GM19438 (cell line): ENCODE data around the gene CAMTA2.
A peak's percentile ranks its signal among the peaks of the same experiment; 100 is the strongest.

Experiments used
- ATAC-seq: cut with Tn5 transposase; IDR thresholded peaks from one replicate; pipeline ENCODE4 v1.9.1; 2021; ENCODE audit warnings: low read depth; ENCODE audit not compliant: unreplicated experiment

CAMTA2 gene

DNA sequence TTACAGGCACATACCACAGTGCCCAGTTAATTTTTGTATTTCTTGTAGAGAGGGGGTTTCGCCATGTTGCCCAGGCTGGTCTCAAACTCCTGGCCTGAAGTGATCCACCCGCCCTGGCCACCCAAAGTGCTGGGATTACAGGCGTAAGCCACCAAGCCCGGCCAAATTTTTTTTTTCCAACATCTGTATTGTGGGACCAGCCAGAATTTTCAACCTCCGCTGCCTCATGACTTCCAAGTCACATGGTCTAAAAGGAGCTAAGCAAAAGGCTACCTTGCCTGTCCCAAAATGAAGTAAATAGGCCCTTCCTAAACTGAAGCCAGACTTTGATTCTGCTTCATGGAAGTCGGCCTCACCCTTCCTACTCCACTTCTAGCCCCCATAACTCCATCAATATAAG is 15.6 kb downstream of the CAMTA2 start:
- ATAC-seq: no peak

- ATAC-seq: no peak
These were observed 17.2 kb downstream of the CAMTA2 start for GRCh38 chr17:4970273-4970672.

DNA sequence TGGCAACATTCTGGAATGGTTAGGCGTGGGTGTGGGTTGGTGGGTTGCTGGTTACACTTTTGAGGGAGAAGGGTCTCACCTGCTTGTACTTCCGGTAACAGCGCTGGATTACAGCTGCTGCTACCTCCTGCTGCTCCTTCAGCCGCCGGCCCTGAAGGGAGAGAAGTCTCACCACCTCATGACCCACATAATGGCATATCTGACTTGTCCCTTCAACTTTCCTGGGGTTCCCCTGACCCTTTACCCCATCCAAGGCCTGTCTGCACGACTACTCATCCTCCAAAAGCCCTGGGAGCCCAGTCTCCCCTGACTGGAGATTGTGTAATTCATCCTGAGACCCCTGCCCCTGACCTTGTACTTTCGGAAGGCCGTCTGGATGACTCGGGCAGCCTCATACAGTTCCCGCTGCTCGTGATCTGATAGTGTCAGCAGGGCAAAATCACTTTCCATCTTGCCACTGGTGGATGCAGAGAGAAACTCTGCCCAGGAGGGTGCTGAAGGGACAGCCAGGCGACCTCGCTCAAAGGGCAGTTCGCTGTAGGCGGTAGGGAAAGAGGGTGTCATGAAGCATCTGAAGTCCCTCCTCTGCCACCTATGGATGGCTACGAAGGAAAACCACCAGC is 17.8 kb downstream of the CAMTA2 start:
- no peak for ATAC-seq

GRCh38 chr17:4969047-4969550 is 18.4 kb downstream of the CAMTA2 start:
- no peak for ATAC-seq

- no peak for ATAC-seq
These were observed 18.9 kb downstream of the CAMTA2 start for GRCh38 chr17:4968486-4969046.

- peak; percentile 60 for ATAC-seq
These were observed 19.7 kb downstream of the CAMTA2 start, which contains the start of gene SPAG7 for GRCh38 chr17:4967539-4968485. Gene SPAG7 (minus strand): TSS chr17:4967817. CDS start chr17:4967804, 13 bp downstream.

DNA sequence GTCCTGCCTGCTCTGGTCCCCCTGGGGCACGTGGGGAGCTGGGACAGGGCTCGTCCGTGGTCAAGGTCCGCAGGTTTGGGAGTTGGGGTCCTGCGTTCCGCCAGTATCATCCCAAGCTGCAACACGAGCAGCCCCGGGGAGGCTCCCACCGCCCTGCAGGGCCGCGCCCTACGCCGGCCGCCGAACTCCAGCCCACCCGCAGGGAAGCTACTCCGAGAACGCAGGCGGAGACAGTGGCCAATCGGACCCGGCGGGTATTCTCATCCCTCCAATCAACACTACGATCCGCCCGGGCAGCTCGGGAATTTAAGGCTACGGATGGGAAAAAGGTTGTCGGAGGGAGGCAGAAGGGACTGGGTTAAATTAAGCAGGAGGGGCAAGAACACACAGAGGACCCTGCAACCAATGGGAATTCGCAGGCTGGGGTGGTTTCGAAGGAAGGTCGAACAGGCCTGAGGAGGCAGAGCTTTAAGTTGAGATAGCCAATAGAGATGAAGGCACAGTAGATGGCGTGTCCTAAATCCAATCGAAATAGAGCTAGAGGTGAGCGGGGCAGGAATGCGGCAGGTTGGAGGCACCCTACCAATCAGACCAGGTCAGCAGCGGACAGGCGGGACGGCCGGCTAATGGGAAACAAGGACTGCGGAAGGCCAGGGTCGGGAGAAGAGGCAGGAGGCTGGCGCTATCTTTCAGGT is 20.5 kb downstream of the CAMTA2 start:
- peak; percentile 82 for ATAC-seq

DNA sequence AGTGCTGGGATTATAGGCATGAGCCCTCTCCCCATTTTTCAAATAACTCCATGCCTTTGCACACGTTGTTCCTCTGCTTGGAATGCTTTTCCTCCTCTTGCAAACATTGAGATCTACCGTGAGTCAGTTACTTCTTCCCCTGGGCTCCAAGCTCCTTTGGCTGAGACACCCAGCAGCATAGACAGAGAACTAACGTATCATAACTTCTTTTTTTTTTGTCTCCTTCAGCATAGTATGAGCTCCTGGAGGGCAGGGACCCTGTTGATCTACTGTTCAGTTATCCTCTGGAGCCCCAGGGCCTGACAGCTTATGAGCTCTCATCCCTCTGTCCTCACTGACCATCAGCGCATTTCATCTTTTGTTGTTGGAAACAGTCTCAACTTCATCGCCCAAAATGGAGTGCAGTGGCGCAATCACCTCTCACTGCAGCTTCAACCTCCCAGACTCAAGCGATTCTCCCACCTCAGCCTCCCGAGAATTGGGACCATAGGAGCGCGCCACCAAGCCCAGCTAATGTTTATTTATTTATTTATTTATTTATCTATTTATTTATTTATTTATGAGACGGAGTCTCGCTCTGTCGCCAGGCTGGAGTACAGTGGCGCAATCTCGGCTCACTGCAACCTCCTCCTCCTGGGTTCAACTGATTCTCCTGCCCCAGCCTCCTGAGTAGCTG is 22.0 kb downstream of the CAMTA2 start:
- no peak for ATAC-seq

DNA sequence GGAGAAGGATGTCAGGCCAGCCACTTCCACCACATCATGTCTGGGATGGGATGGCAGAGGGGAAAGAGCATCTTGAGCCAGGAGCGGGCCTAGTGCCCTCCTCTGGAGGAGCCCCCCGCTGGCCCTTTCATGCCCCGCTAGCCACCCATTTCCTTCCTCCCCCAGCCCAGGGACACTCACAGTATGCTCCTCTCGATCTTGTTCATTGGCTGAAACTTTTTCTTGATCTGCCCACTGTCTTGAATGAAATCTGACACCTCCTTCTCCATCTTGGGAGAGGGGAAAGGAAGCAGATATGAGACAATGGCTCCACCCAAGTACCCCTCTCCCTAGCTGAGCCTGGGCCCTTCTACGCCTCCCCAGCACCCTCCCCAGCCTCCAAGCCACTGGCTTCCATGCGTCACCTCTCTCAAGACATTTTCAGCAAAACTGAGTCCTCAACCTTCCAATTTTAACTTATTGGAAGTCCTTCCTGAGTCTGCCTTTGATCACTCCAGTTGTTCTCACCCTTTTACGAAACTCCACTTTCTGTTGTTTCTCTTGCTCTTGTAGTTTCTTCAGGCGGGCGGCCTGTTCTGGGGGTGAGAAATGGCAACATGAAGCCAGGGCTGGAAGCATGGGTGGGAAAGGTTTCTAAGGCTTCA is 27.1 kb downstream of the CAMTA2 start:
- ATAC-seq: no peak

GRCh38 chr17:4959261-4959965 is 28.1 kb downstream of the CAMTA2 start:
- no peak for ATAC-seq

DNA sequence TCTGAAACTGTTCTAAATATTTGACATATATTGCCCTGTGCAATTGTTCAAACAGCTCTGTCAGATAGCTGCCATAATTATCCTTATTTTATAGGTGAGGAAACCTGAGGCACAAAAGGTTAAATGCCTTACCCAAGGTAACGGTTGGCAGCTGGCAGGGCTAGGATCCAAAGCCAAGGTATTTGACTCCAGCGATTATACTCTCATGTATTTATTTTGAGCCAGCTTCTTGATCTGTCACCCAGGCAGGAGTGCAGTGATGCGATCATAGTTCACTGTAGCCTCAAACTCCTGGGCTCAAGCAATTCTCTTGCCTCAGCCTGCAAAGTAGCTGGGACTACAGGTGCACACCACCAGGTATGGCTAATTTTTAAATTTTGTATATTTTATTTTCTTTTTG is 29.4 kb downstream of the CAMTA2 start:
- no peak for ATAC-seq

DNA sequence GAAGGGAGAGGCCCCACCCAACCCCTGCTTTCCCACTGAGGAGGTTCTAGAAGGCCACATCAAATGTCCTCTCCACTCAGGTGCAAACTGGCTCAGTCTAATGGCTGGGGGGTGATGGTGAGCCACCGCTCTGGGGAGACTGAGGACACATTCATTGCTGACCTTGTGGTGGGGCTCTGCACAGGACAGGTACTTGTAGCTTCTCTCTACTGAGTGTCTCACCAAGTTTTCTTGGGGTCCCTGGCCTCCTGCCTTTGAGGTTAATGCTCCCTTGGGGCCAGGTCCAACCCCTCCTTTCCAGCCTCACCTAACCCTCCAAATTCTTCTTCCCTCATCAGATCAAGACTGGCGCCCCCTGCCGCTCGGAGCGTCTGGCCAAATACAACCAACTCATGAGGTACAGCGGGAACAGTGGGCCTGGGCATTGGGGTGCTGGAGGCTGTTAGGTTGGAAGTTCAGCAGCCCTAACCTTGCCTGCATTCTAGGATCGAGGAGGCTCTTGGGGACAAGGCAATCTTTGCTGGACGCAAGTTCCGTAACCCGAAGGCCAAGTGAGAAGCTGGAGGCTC is 30.9 kb downstream of the CAMTA2 start:
- no peak for ATAC-seq

DNA sequence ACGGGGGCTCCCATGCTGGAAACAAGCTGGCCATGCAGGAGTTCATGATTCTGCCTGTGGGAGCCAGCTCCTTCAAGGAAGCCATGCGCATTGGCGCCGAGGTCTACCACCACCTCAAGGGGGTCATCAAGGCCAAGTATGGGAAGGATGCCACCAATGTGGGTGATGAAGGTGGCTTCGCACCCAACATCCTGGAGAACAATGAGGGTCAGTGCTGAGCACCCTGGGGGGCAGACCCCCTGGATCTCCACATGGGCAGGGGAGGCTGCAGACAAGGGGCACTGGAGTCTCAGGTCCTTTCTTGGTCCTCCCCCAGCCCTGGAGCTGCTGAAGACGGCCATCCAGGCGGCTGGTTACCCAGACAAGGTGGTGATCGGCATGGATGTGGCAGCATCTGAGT is 32.4 kb downstream of the CAMTA2 start:
- ATAC-seq: no peak

GRCh38 chr17:4953451-4953961 is 34.0 kb downstream of the CAMTA2 start:
- ATAC-seq: no peak

DNA sequence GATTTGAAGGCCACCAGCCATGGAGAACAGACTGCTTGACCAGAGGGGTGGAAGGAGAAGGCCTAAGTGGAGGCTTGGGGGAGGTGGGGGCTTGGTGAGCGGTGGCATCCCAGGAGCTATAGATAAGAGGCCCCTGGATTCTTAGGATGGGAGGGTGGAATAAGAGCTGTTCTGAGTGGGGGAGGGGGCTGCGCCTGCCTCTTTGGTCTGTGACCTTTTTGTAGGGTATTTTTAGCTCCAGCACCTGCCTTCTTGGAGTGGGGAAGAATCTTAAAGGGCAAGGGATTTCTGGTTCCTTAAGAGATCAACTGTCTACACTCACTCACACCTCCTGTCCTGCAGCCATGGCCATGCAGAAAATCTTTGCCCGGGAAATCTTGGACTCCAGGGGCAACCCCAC is 36.0 kb downstream of the CAMTA2 start:
- no peak for ATAC-seq

DNA sequence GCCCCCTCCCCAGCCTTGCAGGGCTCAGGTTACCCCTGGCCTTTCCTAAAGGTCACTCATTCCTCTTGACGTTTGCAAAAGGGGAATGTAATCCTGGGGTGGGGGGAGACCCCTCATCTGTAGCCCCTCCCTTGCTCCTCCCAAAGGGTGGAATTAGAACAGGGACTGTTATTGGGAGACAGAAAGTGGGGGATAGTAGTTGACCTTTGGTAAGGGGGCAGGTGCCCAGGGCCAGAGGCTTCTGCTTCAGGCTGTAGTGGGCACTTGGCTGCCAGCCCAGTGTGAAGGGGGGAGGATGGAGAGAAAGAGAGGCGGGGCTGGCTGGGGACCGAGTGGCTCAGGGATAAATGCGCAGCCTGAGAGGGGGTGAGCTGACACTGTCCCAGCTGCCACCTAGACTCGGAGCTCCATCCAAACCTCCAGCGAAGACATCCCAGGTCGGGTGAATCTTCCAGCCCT is 36.7 kb downstream of the CAMTA2 start, which contains the start of gene ENO3:
Gene ENO3, plus strand, starts transcription at position 374 of the 459 bp plus-strand sequence. CDS start 711 bp downstream, outside the sequence.
- no peak for ATAC-seq

DNA sequence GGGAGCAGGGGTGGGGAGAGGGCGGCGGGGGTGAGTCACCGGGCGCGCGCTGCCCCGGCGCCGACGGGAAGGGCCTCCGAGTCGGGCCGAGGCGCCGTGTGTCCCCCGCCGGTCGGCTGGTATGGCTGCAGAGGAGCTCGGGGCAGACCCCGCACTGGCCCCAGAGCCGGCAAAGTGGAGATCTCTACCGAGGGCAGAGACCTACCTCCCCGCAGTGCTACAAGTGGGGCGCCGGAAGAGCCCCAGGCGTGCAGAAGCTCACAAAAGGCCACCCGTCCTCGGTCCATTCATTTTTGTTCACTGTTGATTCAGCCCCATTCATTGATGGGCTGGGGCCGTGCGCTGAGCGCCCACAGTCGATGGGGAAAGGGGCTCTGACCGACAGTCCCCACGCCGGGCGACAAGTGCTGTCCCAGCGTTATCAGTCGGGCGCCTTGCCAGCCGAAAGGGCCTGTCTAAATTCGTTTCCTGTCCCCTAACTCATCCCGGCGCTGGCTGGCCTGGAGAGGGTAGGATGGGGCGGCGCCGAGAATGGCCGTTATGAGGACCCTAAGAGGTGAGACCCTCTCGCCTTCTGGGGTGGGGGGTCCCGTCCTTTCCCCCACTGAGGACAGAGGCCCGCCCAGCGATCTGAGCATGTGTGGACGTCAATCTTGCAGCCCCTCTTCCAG is 37.3 kb downstream of the CAMTA2 start:
- ATAC-seq: no peak
